ENCODE results near the gene ALOX12B. TPM values are rescaled to one million over a fixed set of nuclear protein-coding genes. Genes with fewer than 3 reads are reported as not detected.

The ALOX12B gene
- total RNA-seq, 1 donor from 2014 or later = 0.87 TPM

- H3K27me3 Mint-ChIP-seq (ENCODE audit: low read depth) = peaks cover 50% of the 10 kb centered on the region
These were observed 11.8 kb downstream of the ALOX12B start for GRCh38 chr17:8075574-8076342.

GRCh38 chr17:8075081-8075480, 12.4 kb downstream of the ALOX12B start:
- Mint-ChIP-seq H3K36me3 (ENCODE audit: low read depth) (no peaks in the 10 kb centered on the region), H3K27me3 (ENCODE audit: low read depth) (peaks cover 55% of the 10 kb centered on the region), H3K27ac (no peak overlapping the region), H3K9me3 (no peaks in the 10 kb centered on the region), H3K4me3 (ENCODE audit: low read depth) (no peak overlapping the region), H3K4me1 (ENCODE audit: low read depth) (peaks cover 19% of the 10 kb centered on the region)
- intact Hi-C loops (cut with micrococcal nuclease) = no loop called here
- no peak for DNase-seq (ENCODE audit: low spot score)

More at GRCh38 chr17:8075574-8076342, 11.8 kb downstream of the ALOX12B start:
- H3K27ac Mint-ChIP-seq = no peak overlapping the region
- no peaks in the 10 kb centered on the region for H3K36me3 Mint-ChIP-seq (ENCODE audit: low read depth)
- H3K9me3 Mint-ChIP-seq = no peaks in the 10 kb centered on the region
- H3K4me3 Mint-ChIP-seq (ENCODE audit: low read depth) = no peak overlapping the region
- no peak for DNase-seq (ENCODE audit: low spot score)
- intact Hi-C loops (cut with micrococcal nuclease) = no loop called here
- H3K4me1 Mint-ChIP-seq (ENCODE audit: low read depth) = peaks cover 22% of the 10 kb centered on the region

- Mint-ChIP-seq H3K27ac (no peak overlapping the region), H3K36me3 (ENCODE audit: low read depth) (no peaks in the 10 kb centered on the region), H3K4me1 (ENCODE audit: low read depth) (peaks cover 19% of the 10 kb centered on the region), H3K27me3 (ENCODE audit: low read depth) (peaks cover 55% of the 10 kb centered on the region), H3K4me3 (ENCODE audit: low read depth) (no peak overlapping the region), H3K9me3 (no peaks in the 10 kb centered on the region)
- intact Hi-C loops (cut with micrococcal nuclease) = no loop called here
- DNase-seq (ENCODE audit: low spot score) = no peak
These were observed 13.0 kb downstream of the ALOX12B start for GRCh38 chr17:8074554-8074953.

GRCh38 chr17:8073627-8074484, 13.7 kb downstream of the ALOX12B start:
- Mint-ChIP-seq H3K27ac (peak overlapping the region; percentile 58), H3K36me3 (ENCODE audit: low read depth) (no peaks in the 10 kb centered on the region), H3K4me1 (ENCODE audit: low read depth) (peaks cover 16% of the 10 kb centered on the region), H3K27me3 (ENCODE audit: low read depth) (peaks cover 55% of the 10 kb centered on the region), H3K4me3 (ENCODE audit: low read depth) (peak overlapping the region; percentile 64), H3K9me3 (no peaks in the 10 kb centered on the region)
- DNase-seq (ENCODE audit: low spot score) = peak; percentile 73
- intact Hi-C loops (cut with micrococcal nuclease) = loop anchor here (2.0 kb wide), 1 partner anchor 17 kb away; no protein-coding TSS in a partner anchor

- Mint-ChIP-seq H3K9me3 (no peaks in the 10 kb centered on the region), H3K4me3 (ENCODE audit: low read depth) (peak overlapping the region; percentile 22), H3K36me3 (ENCODE audit: low read depth) (no peaks in the 10 kb centered on the region), H3K27ac (no peak overlapping the region), H3K4me1 (ENCODE audit: low read depth) (peaks cover 16% of the 10 kb centered on the region), H3K27me3 (ENCODE audit: low read depth) (peaks cover 55% of the 10 kb centered on the region)
- DNase-seq (ENCODE audit: low spot score) = no peak
- intact Hi-C loops (cut with micrococcal nuclease) = loop anchor here (2.0 kb wide), 1 partner anchor 16 kb away; no protein-coding TSS in a partner anchor
These were observed 14.6 kb downstream of the ALOX12B start for GRCh38 chr17:8072729-8073461.

GRCh38 chr17:8072341-8072728, 15.2 kb downstream of the ALOX12B start:
- Mint-ChIP-seq H3K36me3 (ENCODE audit: low read depth) (no peaks in the 10 kb centered on the region), H3K27ac (no peak overlapping the region), H3K4me3 (ENCODE audit: low read depth) (peak overlapping the region; percentile 17), H3K9me3 (no peaks in the 10 kb centered on the region), H3K4me1 (ENCODE audit: low read depth) (peaks cover 16% of the 10 kb centered on the region), H3K27me3 (ENCODE audit: low read depth) (peaks cover 55% of the 10 kb centered on the region)
- intact Hi-C loops (cut with micrococcal nuclease) = loop anchor here (2.0 kb wide), 1 partner anchor 16 kb away; no protein-coding TSS in a partner anchor
- no peak for DNase-seq (ENCODE audit: low spot score)

- Mint-ChIP-seq H3K27ac (no peak overlapping the region), H3K27me3 (ENCODE audit: low read depth) (peaks cover 52% of the 10 kb centered on the region), H3K4me3 (ENCODE audit: low read depth) (no peak overlapping the region), H3K36me3 (ENCODE audit: low read depth) (no peaks in the 10 kb centered on the region), H3K9me3 (no peaks in the 10 kb centered on the region), H3K4me1 (ENCODE audit: low read depth) (peaks cover 16% of the 10 kb centered on the region)
- intact Hi-C loops (cut with micrococcal nuclease) = no loop called here
- DNase-seq (ENCODE audit: low spot score) = no peak
These were observed 16.0 kb downstream of the ALOX12B start for GRCh38 chr17:8071496-8071895.

- no peaks in the 10 kb centered on the region for H3K9me3 Mint-ChIP-seq
These were observed 18.0 kb downstream of the ALOX12B start for GRCh38 chr17:8069587-8069860.

GRCh38 chr17:8068736-8069586, 18.6 kb downstream of the ALOX12B start:
- H3K36me3 Mint-ChIP-seq (ENCODE audit: low read depth) = no peaks in the 10 kb centered on the region
- intact Hi-C loops (cut with micrococcal nuclease) = loop anchor here (10.0 kb wide), 1 partner anchor 46 kb away; the partner anchor contains the start of gene ALOXE3
- H3K27ac Mint-ChIP-seq = no peak overlapping the region
- H3K9me3 Mint-ChIP-seq = no peaks in the 10 kb centered on the region
- DNase-seq (ENCODE audit: low spot score) = no peak
- H3K27me3 Mint-ChIP-seq (ENCODE audit: low read depth) = peaks cover 36% of the 10 kb centered on the region
- H3K4me1 Mint-ChIP-seq (ENCODE audit: low read depth) = peaks cover 14% of the 10 kb centered on the region
- H3K4me3 Mint-ChIP-seq (ENCODE audit: low read depth) = no peak overlapping the region

More at GRCh38 chr17:8069587-8069860, 18.0 kb downstream of the ALOX12B start:
- H3K27me3 Mint-ChIP-seq (ENCODE audit: low read depth) = peaks cover 38% of the 10 kb centered on the region
- H3K36me3 Mint-ChIP-seq (ENCODE audit: low read depth) = no peaks in the 10 kb centered on the region
- H3K4me3 Mint-ChIP-seq (ENCODE audit: low read depth) = no peak overlapping the region
- no peak overlapping the region for H3K27ac Mint-ChIP-seq
- no peak for DNase-seq (ENCODE audit: low spot score)
- H3K4me1 Mint-ChIP-seq (ENCODE audit: low read depth) = peaks cover 16% of the 10 kb centered on the region
- intact Hi-C loops (cut with micrococcal nuclease) = loop anchor here (10.0 kb wide), 1 partner anchor 45 kb away; the partner anchor contains the start of gene ALOXE3

GRCh38 chr17:8067806-8068205, 19.7 kb downstream of the ALOX12B start:
- Mint-ChIP-seq H3K36me3 (ENCODE audit: low read depth) (no peaks in the 10 kb centered on the region), H3K27ac (no peak overlapping the region), H3K4me1 (ENCODE audit: low read depth) (peaks cover 4% of the 10 kb centered on the region), H3K27me3 (ENCODE audit: low read depth) (peaks cover 36% of the 10 kb centered on the region), H3K9me3 (no peaks in the 10 kb centered on the region), H3K4me3 (ENCODE audit: low read depth) (no peak overlapping the region)
- intact Hi-C loops (cut with micrococcal nuclease) = loop anchor here (10.0 kb wide), 1 partner anchor 47 kb away; the partner anchor contains the start of gene ALOXE3
- no peak for DNase-seq (ENCODE audit: low spot score)

- Mint-ChIP-seq H3K9me3 (no peaks in the 10 kb centered on the region), H3K4me3 (ENCODE audit: low read depth) (no peak overlapping the region)
- intact Hi-C loops (cut with micrococcal nuclease) = loop anchor here (10.0 kb wide), 1 partner anchor 48 kb away; the partner anchor contains the start of gene ALOXE3
These were observed 20.4 kb downstream of the ALOX12B start for GRCh38 chr17:8066841-8067775.

More at GRCh38 chr17:8066841-8067775, 20.4 kb downstream of the ALOX12B start:
- no peak for DNase-seq (ENCODE audit: low spot score)
- peaks cover 4% of the 10 kb centered on the region for H3K4me1 Mint-ChIP-seq (ENCODE audit: low read depth)
- H3K36me3 Mint-ChIP-seq (ENCODE audit: low read depth) = no peaks in the 10 kb centered on the region
- H3K27ac Mint-ChIP-seq = no peak overlapping the region
- H3K27me3 Mint-ChIP-seq (ENCODE audit: low read depth) = peaks cover 36% of the 10 kb centered on the region

Measured in activated T-helper 2 cell treated with anti-CD3 and anti-CD28 coated beads, Interferon-gamma antibody, Interleukin-2, Interleukin-4, amounts not matched to agents 10 μg/mL and 5 μg/mL and 100 μg/mL, durations not matched to agents 14 hours and 24 hours and 36 hours (primary cell).